Measurements from ENCODE around the gene ATP6V0A1. TPM values are rescaled to one million over a fixed set of nuclear protein-coding genes. Genes with fewer than 3 reads are reported as not detected.

Gene ATP6V0A1
- total and polyA plus RNA-seq, 2 donors from 2014 or later = 108 to 110 TPM

- no peaks in the 10 kb centered on the region for H3K9me3 ChIP-seq (ENCODE audit: control insufficient read depth in 2 of 3, insufficient read depth in 1 of 3, low read length in 3 of 3)
- peak overlapping the region in 1 of 3 donors; percentile 82 for H3K4me3 ChIP-seq (ENCODE audit: low read length in 3 of 3)
- FAIRE-seq = no peak
- H3K9ac ChIP-seq (ENCODE audit: low read length in 3 of 3) = peak overlapping the region in 1 of 3 donors; percentile 55
- H3K27me3 ChIP-seq (ENCODE audit: control insufficient read depth, insufficient read depth, low read length) = peaks cover 2% of the 10 kb centered on the region
- TF ChIP-seq CTCF (IDR thresholded peaks at IDR 0.05; ENCODE audit: borderline replicate concordance, extremely low read depth, insufficient read depth) = no peak
- H3K27ac ChIP-seq (ENCODE audit: low read depth in 2 of 2, low read length in 2 of 2) = no peak overlapping the region
- H3K36me3 ChIP-seq (ENCODE audit: control insufficient read depth in 2 of 3, insufficient read depth in 3 of 3, low read length in 3 of 3) = no peaks in the 10 kb centered on the region
- no peak for DNase-seq
- H3K4me1 ChIP-seq (ENCODE audit: control insufficient read depth in 2 of 3, insufficient read depth in 2 of 3, low read depth in 1 of 3, low read length in 3 of 3) = peaks cover 0 to 8% (median 3%) of the 10 kb centered on the region in 3 donors
- intact Hi-C loops (cut with DNase I) = loop anchor here (10.0 kb wide), 1 partner anchor 91 kb away; no protein-coding TSS in a partner anchor
Observed at GRCh38 chr17:42423766-42424165, 34.9 kb upstream of the ATP6V0A1 start.

- Histone ChIP-seq H3K9ac (ENCODE audit: low read length in 3 of 3) (no peak overlapping the region), H3K9me3 (ENCODE audit: control insufficient read depth in 2 of 3, insufficient read depth in 1 of 3, low read length in 3 of 3) (no peaks in the 10 kb centered on the region), H3K27me3 (ENCODE audit: control insufficient read depth, insufficient read depth, low read length) (peaks cover 2% of the 10 kb centered on the region), H3K36me3 (ENCODE audit: control insufficient read depth in 2 of 3, insufficient read depth in 3 of 3, low read length in 3 of 3) (no peaks in the 10 kb centered on the region), H3K27ac (ENCODE audit: low read depth in 2 of 2, low read length in 2 of 2) (no peak overlapping the region), H3K4me1 (ENCODE audit: control insufficient read depth in 2 of 3, insufficient read depth in 2 of 3, low read depth in 1 of 3, low read length in 3 of 3) (peaks cover 0 to 6% (median 3%) of the 10 kb centered on the region in 3 donors), H3K4me3 (ENCODE audit: low read length in 3 of 3) (no peak overlapping the region)
- no peak for TF ChIP-seq CTCF (IDR thresholded peaks at IDR 0.05; ENCODE audit: borderline replicate concordance, extremely low read depth, insufficient read depth)
- intact Hi-C loops (cut with DNase I) = loop anchor here (10.0 kb wide), 1 partner anchor 90 kb away; no protein-coding TSS in a partner anchor
- DNase-seq (no peak), FAIRE-seq (no peak)
Observed at GRCh38 chr17:42424991-42425610, 33.6 kb upstream of the ATP6V0A1 start.

GRCh38 chr17:42428141-42428944, 30.3 kb upstream of the ATP6V0A1 start:
- Histone ChIP-seq H3K4me1 (ENCODE audit: control insufficient read depth in 2 of 3, insufficient read depth in 2 of 3, low read depth in 1 of 3, low read length in 3 of 3) (peaks cover 0 to 3% (median 3%) of the 10 kb centered on the region in 3 donors), H3K27ac (ENCODE audit: low read depth in 2 of 2, low read length in 2 of 2) (peak overlapping the region in 1 of 2 donors; percentile 32)

More at GRCh38 chr17:42428141-42428944, 30.3 kb upstream of the ATP6V0A1 start:
- Histone ChIP-seq H3K4me3 (ENCODE audit: low read length in 3 of 3) (no peak overlapping the region), H3K9me3 (ENCODE audit: control insufficient read depth in 2 of 3, insufficient read depth in 1 of 3, low read length in 3 of 3) (no peaks in the 10 kb centered on the region), H3K27me3 (ENCODE audit: control insufficient read depth, insufficient read depth, low read length) (no peaks in the 10 kb centered on the region), H3K36me3 (ENCODE audit: control insufficient read depth in 2 of 3, insufficient read depth in 3 of 3, low read length in 3 of 3) (no peaks in the 10 kb centered on the region), H3K9ac (ENCODE audit: low read length in 3 of 3) (no peak overlapping the region)
- peak; percentile 78 for TF ChIP-seq CTCF (IDR thresholded peaks at IDR 0.05; ENCODE audit: borderline replicate concordance, extremely low read depth, insufficient read depth)
- DNase-seq = peak in 4 of 5 donors; percentile 55 to 92 (median 78)
- FAIRE-seq = no peak
- intact Hi-C loops (cut with DNase I) = loop anchor here (10.0 kb wide), 1 partner anchor 86 kb away; no protein-coding TSS in a partner anchor

Measured in kidney (tissue), 14 donors.